GM10847 (cell line): ENCODE results near the gene AKR1E2.

Source experiments
- POLR2A ChIP-seq: IDR thresholded peaks from 2 replicates; pipeline ENCODE4 v1.6.1; 2011; ENCODE audit not compliant: insufficient read length; ENCODE audit errors: extremely low read depth

The AKR1E2 gene

DNA sequence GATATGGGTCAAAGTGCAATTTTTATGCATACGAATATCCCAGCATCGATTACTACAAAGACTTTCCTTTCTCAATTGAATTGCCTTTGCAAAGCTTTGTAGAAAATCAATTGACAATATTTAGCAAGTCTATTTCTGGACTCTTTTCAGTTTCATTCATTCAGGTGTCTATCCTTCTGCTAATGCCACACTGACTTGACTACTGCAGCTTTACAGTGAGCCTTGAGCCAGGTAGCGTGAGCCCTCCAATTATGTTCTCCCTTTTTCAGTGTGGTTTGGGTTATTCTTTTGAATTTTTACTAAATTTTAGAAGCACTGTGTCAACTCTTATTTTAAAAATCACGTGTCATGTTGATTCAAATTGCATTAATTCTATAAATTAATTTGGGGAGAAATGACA lies 19.5 kb upstream of the AKR1E2 start:
- no peak for TF ChIP-seq POLR2A

- no peak for TF ChIP-seq POLR2A
These were observed 18.1 kb upstream of the AKR1E2 start for GRCh38 chr10:4807761-4808507.

DNA sequence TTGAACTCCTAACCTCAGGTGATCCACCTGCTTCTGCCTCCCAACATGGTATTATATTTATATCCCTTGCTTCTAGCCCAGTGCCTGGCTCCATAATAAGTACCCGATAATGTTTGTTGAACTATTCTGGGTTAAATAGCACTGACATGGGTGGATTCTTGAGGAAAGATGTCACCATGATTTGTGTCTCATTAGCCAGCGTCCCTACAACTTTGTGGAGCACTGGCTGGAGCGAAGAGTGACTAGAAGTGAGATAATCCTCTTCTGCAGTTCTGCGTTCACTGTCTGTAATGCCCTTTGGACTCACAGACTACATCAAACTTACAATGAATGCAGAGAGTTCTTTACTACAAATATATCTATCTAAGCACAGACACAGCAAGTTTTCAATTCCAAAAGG lies 16.9 kb upstream of the AKR1E2 start:
- no peak for TF ChIP-seq POLR2A

- TF ChIP-seq POLR2A = no peak
These were observed 15.9 kb upstream of the AKR1E2 start for GRCh38 chr10:4810092-4810491.

DNA sequence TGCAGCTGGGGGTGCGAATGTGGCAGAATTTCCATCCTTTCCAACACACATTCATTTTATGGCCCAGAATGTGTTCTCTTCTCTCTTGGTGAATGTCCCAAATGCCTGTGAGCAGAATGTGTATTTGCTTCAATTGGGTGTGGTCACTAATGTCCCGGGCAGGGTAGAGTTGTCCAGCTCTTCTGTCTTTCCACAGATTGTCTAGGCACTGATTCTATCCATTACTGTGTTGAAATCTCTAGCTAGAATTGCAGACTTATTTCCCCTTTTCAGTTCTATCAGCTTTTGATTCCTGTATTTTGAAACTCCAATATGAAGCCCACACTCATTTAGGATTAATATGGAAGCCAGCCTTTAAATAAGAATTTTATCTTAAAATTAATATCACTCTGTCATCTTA lies 14.0 kb upstream of the AKR1E2 start:
- TF ChIP-seq POLR2A = no peak

GRCh38 chr10:4813023-4813422 lies 13.0 kb upstream of the AKR1E2 start:
- no peak for TF ChIP-seq POLR2A

DNA sequence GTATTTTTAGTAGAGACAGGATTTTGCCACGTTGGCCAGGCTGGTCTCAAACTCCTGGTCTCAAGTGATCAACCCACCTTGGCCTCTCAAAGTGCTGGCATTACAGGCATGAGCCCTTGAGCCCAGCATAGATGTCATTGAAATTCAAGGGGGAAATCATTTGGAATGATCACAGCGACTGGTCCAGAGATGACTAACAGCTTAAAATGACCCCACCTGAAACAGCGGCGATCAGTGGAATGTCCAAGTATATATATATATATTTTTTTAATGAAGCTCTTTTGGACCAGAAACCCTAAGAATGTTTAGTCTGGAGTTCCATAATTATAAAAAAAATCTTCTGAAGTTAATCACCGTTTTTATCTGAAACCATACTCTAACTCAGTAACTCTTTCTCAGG lies 12.5 kb upstream of the AKR1E2 start:
- no peak for TF ChIP-seq POLR2A

DNA sequence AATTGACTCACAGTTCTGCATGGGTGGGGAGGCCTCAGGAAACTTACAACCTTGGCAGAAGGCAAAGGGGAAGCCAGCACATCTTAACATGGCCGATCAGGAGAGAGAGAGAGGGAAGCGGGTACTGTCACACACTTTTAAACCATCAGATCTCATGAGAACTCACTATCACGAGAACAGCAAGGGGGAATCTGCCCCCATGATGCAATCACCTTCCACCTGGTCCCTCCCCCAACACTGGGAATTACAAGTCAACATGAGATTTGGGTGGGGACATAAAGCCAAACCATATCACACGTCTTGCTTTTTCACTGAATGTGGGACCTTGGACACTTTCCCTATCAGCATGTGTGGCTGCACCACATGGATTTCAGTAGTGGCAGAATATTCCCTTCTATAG lies 9.0 kb upstream of the AKR1E2 start:
- no peak for TF ChIP-seq POLR2A

DNA sequence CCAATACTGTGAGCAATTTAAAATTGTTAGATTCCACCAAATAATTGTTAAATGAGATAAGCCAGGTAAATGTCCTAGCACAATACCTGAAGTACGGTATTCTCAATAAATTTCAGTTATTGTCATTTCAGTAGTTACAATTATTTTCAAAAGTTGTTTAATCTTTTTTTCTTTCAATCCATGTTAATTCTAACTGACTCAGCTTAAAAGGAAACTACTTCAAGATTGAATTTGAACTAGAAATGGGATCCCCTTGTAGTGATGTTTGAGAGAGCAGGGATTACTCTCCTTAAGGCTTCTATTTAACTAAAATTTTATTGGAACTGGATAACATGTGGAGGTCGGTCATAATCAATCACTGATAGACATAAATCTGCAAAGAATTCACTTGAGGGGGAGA lies 6.9 kb upstream of the AKR1E2 start:
- TF ChIP-seq POLR2A = no peak

GRCh38 chr10:4819707-4820106 lies 6.3 kb upstream of the AKR1E2 start:
- TF ChIP-seq POLR2A = no peak

DNA sequence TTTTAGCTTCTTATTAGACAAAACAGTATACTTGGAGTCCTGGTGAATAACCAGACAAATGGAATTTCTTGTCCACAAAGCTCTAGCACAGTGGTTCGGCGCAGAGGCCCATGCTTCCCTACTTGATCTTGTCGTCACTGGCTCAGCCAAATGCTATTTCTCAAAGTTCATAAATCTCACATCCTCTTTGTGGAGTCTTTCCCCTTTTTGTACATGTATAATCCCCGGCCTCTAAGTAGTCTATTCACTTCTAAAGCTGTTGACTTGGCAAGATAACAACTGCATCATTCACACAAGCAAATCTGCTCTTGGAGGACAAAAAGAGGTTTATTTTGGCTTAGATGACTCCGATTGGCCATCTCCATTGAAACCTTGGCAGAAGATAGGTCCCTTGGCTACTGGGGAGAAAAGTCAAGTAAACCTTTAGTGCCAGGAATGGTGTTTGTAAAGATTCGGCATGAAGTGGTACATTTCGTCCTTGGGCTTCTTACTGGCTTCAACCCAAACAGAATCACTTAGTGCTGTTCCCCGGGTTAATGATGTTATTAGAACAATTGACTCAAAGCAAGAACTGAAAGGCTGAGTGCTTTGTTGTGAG lies 5.1 kb upstream of the AKR1E2 start:
- TF ChIP-seq POLR2A = no peak

GRCh38 chr10:4822208-4822607 lies 3.8 kb upstream of the AKR1E2 start:
- TF ChIP-seq POLR2A = no peak

GRCh38 chr10:4824791-4825310 lies 1.2 kb upstream of the AKR1E2 start:
- no peak for TF ChIP-seq POLR2A

DNA sequence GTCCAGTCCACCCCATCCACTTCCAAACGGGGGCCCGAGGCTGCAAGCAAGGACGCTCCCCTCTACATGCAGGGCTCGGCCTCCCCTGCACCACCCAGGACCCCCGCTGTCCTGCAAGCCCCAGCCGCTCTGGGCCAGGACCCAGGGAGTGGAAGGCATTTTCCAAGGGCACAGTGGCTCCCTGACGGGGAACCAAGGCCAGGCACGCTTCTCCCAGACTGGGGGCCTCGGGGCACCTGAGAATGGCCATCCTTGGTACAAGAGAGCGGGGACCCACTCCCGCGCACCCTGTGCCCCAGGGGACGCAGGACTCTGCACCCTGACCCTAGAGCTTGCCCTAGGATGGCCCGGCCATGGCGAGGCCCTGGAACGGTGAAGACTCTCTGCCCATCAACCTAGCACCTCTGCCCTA lies 545 bp upstream of the AKR1E2 start:
- TF ChIP-seq POLR2A = no peak

GRCh38 chr10:4826792-4827324 lies 851 bp downstream of the AKR1E2 start:
- TF ChIP-seq POLR2A = no peak

DNA sequence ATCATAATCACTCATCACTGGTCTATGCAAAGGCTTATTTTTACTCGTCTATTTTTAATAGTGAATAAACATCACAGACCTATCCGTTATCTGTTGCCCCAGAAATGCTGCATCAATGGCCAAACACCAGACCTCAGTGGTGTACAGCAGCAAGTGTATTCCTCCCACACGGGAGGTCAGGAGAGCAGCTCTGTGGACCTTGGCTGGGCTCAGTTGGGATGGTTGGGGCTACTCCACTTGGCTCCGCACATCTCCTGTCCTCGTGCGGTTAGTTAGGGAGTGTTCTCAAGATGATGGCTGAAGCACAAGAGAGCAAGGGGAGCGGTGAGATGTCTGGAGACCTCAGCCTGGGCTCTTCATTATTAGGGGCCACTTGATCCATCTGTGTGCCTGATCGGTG lies 2.0 kb downstream of the AKR1E2 start:
- no peak for TF ChIP-seq POLR2A

- TF ChIP-seq POLR2A = no peak
These were observed 4.5 kb downstream of the AKR1E2 start for GRCh38 chr10:4830551-4830950.

DNA sequence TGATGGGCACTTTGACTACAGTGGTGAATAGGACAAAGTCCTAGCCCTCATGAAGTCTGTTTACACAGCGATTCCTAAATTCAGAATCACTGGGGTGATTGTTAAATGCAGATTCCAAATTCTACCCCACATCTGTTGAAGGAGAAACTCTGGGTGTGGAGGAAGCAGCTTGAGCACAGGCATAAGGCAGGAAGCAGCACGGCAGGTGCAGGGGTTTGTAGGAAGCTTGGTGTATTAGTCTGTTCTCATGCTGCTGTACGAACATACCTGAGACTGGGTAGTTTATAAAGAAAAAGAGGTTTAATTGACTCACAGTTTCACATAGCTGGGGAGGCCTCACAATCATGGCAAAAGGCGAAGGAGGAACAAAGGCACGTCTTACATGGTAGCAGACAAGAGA lies 5.1 kb downstream of the AKR1E2 start:
- TF ChIP-seq POLR2A = no peak
